SKM-1 treated with dmso at 0.1 percent for 144 hours (cell line): ENCODE measurements around the gene SERPINA12.
"Not testable (repeated sequence)": the region's sequence is repeated elsewhere in the genome, so short reads cannot be mapped to it uniquely, and the experiment has no call there.

Experiments used
- DNase-seq: peaks from one replicate; lab custom pipeline; 2025; ENCODE audit not compliant: unreplicated experiment; lab: John Stamatoyannopoulos, UW

SERPINA12 gene

DNA sequence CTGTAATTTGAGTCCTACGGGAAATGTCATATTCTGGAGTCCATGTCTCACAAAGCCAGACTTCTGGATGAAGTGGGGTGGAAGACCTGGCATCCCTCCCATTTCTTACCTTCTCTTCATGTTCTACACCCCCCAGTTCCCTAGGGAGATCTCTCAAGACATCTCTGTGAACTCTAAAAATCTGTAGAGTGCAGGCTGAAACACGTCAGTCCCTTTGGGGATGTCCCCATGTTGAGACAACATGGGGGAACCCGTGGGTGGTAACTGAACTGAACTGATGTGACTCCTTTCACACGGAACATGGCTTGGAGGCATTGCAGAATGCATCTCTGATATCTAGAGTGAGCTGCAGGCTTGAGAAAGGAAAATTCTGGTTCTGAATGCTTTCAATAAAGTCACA is 15.2 kb downstream of the SERPINA12 start:
- DNase-seq: no peak

DNA sequence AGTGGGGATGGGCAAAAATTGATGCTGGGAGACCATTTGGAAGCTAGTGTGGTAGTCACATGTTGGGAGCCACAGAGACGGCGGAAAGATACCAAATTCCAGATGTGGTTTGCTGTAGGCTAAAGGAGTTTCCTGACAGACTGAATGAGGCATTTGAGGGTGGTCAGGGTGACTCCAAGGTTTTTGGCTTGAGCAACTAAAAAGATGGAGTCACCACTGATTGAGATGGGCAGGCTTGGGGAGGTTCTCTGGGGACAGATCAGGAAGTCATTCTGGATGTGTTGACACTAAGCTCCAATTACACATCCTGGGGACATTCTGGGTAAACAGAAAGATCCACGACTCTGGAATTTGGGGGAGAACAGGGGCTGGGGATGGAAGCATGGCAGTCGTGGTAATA is 17.8 kb downstream of the SERPINA12 start:
- DNase-seq: no peak

DNA sequence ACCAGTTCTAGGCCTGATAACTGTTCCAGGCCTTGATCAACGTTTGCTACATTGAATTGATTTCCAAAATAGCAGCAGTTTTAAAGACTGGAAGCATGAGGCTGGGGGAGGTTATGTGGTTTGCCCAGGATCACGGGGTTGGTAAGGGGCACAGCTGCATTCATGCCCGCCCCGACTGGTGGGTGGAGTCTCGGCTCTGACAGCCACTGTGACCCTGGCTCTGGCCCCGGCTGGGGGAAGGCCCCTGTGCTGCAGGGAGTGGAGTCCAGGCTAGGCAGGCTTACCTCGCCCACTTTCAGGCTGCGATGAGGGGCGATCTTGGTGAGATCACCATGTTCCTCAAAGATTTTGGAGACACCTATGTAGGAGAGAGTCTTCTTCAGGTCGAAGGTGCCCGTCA is 19.9 kb downstream of the SERPINA12 start:
- no peak for DNase-seq

DNA sequence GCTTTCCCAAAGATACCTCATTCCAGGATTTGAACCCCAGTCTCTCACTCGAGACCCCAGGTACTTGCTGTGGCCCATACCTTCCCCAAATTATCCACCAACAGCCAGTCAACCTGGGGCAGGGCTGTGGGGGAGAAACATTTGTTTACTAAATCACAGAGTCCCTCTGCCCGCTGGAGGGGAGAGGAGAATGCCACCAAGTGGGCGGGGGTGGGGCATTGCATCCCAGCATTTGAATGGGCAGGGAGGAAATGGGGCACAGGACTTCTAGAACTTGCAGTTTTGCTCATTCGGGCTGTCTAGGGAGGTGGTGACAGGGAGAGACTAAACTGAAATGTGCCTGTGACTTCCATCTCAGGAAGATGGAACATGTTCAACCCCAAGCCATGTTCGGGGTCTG is 22.4 kb downstream of the SERPINA12 start:
- no peak for DNase-seq

DNA sequence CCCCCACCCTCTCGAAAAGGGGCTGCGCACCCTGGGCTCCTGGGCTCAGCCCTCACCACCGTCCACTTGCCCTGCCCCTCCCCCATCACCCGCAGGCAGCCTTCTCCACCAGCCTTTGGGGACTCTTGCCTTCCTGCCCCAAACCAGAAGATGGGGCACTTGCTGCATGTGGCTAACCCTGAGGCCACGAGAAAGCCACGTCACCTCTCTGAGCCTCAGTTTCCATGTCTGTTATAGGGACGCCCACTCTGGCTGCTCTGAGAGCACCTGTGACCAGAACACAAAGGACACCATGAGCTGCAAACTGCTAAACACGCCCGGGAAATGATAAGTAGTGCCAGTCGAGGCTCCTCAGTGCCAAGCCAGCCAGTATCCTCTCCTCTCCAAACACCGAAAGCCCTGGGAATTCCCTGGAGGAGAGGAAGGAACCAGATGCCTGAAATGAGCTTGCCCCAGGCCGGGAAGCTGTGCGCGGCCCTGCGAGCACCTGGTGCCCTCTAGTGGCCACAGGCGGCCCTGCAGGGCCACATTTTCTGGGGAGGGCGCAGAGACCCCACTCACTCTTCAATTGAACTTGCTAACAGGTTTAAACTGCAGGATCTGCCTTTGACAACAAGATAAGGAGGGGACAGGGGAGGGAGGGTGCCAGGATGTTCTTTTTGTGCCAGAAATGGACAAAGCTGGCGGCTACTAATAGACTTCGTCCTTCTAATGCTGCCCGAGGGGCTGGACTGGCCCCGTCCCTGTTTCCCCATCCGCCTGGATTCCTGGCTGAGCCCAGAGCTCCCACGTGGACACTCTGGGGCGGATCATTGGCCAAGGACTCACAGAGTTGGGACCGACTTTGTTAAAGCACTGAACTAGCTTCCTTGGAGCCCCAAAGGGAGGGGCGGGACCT is 23.1 kb downstream of the SERPINA12 start:
- no peak for DNase-seq

DNA sequence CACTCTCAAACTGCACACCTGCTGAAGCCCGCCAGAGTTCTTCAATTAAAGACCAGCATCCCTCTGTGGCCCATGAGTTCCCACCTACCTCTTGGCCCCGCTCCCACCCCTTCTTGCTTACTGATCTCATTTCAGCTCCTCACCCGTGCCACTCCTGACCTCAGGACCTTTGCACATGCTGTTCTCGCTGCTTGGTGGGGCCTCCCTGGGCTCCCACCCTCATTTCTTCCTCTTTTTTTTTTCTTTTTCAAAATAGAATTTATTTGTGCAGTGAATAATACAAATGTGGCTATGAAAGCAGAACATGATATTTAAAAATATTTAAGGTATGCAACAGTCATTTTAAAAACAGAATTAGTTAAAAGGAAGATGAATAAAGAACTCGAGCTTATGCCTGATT is 24.8 kb downstream of the SERPINA12 start:
- no peak for DNase-seq

DNA sequence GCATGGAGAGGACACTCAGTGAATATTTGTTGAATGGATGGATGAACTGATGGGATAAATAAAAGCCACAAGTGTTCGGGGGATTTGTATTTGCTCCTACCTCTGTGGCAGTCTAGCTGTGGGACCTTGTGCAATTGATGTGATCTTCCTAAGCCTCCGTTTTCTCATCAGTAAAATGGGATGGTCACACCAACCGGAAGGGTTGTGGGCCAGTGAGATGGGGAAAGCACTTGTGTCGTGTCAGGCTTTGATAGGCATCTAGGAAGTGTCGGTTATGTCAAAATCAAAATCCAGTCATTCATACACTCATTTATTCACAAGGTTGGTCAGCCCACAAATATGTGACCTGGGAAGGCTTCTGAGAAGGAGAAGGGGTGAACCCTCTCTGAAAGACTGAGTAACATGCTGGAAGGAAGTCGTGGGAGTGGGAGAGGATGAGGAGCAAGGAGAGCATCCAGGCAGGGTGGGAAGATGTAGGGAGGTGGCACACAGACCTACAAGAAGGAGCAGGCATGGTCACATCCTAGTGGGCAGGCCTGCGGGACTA is 25.5 kb downstream of the SERPINA12 start:
- no peak for DNase-seq

DNA sequence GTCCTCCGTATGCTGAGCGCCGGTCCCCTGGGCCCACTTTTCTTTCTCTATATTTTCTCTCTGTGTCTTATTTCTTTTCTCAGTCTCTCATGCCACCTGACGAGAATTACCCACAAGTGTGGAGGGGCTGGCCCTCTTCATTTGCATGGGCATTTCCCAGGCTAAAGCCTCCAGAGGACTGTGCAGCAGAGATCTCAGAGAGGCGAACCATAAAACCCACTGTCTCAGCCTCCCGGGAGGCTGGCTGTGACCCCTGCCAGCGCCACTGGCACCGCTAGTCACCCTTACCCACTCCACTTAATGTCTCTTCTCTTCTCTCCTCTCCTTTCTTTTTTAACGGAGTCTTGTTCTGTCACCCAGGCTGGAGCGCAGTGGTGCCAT is 26.2 kb downstream of the SERPINA12 start:
- no peak for DNase-seq

DNA sequence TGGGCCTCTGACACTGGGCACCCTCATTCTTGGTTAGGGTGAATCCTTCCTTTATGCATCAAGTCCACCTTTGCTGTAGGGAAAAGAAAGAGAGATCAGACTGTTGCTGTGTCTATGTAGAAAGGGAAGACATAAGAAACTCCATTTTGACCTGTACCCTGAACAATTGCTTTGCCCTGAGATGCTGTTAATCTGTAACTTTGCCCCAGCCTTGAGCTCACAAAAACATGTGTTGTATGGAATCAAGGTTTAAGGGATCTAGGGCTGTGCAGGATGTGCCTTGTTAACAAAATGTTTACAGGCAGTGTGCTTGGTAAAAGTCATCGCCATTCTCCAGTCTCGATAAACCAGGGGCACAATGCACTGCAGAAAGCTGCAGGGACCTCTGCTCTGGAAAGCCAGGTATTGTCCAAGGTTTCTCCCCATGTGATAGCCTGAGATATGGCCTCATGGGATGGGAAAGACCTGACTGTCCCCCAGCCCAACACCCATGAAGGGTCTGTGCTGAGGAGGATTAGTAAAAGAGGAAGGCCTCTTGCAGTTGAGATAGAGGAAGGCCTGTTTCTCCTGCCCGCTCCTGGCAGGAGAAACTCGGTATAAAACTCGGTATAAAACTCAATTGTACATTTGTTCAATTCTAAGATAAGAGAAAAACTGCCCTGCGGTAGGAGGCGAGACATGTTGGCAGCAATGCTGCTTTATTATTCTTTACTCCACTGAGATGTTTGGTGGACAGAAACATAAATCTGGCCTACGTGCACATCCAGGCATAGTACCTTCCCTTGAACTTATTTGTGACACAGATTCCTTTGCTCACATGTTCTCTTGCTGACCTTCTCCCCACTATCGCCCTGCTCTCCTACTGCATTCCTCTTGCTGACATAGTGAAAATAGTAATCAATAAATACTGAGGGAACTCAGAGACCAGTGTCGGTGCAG is 26.9 kb downstream of the SERPINA12 start:
- DNase-seq: not testable (repeated sequence)

DNA sequence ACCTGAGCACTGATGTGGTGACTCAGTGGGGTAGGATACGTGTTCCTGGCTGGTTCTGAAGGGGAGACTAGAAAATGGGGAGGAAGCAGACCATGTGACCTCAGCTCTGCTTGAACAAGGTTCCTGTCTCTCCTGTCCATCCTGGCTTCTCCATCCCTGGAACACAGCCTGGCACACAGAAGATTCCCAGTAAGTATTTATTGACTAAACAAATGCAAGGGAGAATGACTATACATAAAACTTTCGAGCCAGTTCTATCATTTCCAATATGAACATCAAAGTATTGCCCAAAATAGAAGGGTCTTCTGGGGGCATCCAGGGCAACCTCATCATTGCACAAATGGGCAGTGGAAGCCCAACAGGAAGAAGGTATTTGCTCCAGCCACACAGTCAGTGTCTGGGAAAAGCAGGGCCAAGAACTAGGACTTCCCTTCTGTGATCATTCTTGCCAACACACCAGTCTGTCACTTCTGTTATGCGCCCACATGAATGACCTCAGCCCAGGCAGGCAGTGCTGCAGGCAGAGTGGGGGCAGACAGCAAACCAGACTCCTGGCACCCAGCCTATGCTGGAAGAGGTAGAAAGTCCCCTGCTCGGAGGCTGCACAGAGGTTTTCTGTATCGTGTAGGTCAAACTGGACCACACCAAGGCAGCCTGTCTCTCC is 27.7 kb downstream of the SERPINA12 start:
- no peak for DNase-seq

DNA sequence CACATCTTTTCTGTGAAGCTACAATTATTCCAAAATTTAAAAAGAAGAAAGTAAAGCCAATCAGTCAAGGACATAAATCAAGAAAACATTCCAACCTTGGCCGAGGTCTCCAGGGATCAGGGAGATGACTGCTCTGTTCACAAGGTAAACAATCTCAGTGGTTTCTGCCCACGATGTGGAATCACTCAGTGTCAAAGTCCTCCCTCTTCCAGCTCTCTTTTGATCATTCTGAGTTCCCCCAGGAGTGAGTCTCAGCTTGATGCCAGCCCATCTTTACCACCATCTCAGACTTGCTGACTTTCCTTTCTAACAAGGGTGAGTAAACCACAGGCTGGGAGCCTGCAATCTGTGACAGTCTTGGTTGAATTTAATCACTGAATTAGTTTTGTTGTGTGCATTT is 28.5 kb downstream of the SERPINA12 start:
- DNase-seq: no peak

DNA sequence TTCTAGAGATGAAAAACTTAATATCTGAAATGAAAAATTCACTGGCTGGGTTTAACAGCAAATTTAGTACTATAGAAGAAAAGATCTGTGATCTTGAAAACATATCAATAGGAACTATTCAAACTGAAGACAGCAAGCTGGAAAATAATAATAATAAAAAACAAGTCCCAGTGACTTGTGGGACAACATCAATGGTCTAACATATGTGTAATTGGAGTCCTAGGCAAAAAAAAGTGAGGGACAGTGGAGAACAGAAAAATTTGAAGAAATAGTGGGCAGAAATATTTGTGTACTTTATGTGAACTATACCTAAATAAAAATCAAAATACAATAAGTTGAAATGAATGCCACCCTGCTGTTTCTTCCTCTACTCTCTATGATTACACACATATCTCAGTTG is 30.8 kb downstream of the SERPINA12 start:
- DNase-seq: no peak

DNA sequence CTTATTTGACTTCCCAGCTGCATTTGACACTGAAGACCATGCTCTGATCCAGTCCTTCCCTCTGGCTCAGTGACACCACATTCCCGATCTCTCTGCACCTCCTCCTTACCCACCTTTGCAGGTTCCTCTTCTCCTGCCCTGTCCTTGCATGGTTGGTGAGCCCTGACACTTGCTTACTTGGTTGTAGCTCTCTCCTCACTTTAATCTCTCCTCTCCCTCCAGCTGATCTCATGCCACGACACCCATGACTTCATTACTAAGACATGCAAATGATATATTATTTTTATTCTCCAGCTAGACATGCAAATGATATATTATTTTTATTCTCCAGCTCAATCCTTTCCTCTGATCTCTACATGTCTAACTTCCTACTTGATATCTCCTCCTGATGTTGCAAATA is 33.2 kb downstream of the SERPINA12 start, which contains the start of gene SERPINA9:
Gene SERPINA9, minus strand, starts transcription at position 175 of the 400 bp plus-strand sequence. CDS start 6,357 bp downstream, outside the sequence.
- no peak for DNase-seq

DNA sequence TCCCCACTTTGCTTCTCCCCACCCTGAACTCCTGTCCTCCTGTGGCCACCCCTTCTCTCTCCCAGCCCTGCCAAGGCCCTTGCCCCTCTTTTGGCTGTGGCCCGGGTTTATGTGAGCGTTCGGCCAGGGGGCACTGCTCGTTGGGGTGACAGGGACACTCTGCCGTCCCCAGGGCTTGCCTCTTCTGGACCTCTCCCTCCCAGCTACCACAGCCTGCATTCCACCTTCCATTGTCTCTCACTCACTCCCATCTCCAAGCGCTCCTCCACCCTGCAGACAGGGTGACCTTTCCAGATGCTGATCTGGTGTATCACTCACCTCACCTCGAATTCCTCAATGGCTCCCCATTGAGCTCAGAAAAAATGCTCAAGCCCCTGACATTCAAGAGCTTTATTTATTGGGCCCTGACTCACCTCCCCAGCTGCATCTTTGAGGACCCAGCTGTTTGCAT is 34.7 kb downstream of the SERPINA12 start:
- no peak for DNase-seq

DNA sequence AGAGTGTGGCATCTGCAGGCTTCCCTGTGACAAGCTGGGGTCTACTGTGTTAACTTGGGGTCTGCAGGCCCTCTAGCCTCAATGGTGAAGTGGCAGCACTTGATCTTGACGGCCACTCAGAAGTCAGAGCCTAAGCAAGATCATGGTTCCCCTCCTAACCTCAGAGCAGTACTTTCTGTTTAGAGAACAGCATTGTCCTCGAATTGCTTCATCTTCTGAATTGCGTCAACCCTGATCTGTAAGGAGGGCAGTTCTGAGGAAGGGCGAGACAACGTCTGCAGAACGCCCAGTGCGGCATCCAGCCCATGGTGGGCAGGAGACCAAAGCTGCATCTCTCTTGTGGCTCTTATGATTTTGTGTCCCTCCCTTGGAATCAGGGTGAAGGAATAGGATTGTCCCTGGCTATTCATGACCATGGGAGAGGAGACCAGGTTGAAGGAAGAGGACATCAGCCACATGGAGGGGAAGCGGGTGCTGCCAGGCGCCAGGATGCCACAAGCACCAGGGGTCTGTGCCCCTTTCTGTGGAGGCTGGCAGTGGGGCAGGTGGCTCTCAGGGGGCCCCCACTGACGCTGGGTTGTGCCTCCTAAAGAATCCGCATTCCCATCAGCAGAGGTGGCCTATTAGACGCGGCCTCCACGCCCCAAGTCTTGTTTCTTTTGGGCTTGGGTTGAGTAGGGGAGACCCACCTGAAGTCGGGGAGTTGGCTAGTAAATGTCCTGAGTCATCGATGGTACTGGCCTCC is 35.4 kb downstream of the SERPINA12 start:
- peak; percentile 29 for DNase-seq

DNA sequence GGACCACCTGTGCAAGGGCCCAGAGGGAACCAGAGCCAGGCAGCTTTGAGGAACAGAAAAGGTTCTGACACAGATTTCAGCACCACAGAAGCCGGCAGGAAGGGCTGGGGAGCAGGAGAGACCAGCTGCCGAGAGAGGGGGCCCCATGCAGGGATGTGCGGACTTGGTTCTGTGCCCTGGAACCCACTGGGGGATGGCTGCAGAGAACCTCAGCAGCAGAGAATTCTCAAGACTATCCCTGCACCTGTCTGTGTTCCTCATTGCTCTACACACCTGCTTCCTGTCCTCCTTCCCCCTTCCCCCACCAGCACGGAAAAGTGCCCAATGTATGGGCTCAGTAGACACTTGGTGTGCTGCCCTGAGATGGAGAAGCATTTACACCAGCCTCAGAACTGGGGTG is 36.4 kb downstream of the SERPINA12 start:
- DNase-seq: no peak

DNA sequence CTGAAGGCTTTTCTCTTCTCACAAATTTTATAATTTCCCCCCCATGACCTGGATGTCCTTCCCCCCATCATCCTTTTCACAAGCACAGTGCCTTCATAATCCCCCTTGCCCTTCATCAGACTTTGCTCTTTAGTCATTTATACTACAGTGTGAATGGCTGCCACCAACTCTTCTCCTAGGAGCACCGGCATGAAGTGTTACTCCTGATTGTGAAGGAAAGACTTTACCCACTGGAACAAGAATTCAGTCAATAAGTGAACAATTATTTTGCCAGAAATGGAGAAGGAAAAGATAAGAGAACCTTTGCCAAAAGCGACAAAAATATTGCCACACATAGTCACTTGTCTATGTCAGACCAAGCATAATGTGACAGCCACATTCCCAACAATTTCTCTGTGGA is 38.2 kb downstream of the SERPINA12 start:
- DNase-seq: no peak

DNA sequence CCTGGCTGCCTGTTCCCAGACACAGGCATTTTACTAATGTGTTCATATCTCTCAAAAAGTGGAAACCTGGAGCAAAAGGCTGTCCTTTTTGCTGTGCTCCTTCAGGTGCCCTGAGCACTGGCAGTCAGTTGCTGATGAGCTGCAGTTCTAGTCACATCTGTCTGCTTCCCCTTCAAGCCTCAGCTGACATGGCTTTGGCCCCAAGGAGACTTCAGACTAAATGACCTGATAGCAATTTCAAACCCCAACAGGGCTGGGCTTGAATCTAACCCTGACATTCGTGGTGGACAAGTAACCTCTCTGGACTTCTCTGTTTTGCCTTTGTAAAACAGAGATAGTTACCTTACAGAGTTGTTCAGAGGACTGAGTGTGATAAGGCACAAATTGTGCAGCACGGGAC is 39.0 kb downstream of the SERPINA12 start:
- no peak for DNase-seq

DNA sequence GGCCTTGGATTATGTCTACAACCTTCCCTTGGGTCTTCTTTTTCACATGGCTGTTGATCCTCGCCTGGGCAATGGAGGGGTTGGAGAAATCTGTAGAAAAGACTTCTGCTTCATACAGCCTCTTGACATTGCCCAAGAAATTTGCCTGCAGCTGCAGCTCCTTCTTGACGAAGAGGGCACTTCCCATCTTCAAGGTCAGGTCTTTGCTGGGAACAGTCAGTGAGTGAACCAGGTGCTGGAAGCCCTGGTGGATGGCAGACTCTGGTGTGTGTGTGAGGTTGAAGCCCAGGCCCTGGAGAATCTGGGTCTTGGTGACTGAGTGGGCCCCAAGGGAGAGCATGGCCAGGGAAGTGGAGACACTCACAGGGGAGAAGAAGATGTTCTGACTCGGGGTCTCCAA is 40.0 kb downstream of the SERPINA12 start:
- no peak for DNase-seq
